H1 (cell line): ENCODE data around the gene GCGR. TPM values are rescaled to one million over a fixed set of nuclear protein-coding genes. Genes with fewer than 3 reads are reported as not detected.

ENCODE experiments used
- BCL11A ChIP-seq, 2 experiments: IDR thresholded peaks; one replicate each; pipeline ENCODE4 v1.6.1; 2011; ENCODE audit warnings: low read depth in 2 of 2, low read length in 2 of 2, mild to moderate bottlenecking in 2 of 2
- TEAD4 ChIP-seq: IDR thresholded peaks from 2 replicates; pipeline ENCODE4 v1.6.1; 2012; ENCODE audit warnings: low read depth, low read length, inconsistent platforms, mixed read lengths
- polyA plus RNA-seq, 7 experiments: library from polyadenylated mRNA; depleted of rRNA in 3 of 7; stranded (reverse) in 5 of 7; unstranded in 2 of 7; fragments of >200 nt in 5 of 7; fragments of 200-250 nt in 2 of 7; gene quantifications; 1 replicate in 5 of 7; 2 replicates in 1 of 7; 4 replicates in 1 of 7; pipeline versions ENCODE4 v1.2.1 to v1.2.3, GENCODE V29; 2011 to 2013; ENCODE audit warnings: missing spikeins in 2 of 7, mixed read lengths in 2 of 7
- total RNA-seq: library from RNA; stranded (reverse); fragmentation: NEBNext Ultra II Directional; extraction: Animal tissue kit (Norgen Biotek cat#: 25700); gene quantifications from 2 replicates; pipeline ENCODE4 v1.2.1, GENCODE V29; 2021

Gene GCGR
- total and polyA plus RNA-seq, 2 of the 8 experiments (the other 6 are each of a cell fraction or from before 2014, with no cell fraction given) = 0.44 to 0.56 TPM

- TF ChIP-seq BCL11A (IDR thresholded peaks at IDR 0.05; ENCODE audit: low read depth in 2 of 2, low read length in 2 of 2) = no peak
- no peak for TF ChIP-seq TEAD4
These were observed 33.7 kb downstream of the GCGR start (continued) for GRCh38 chr17:81837641-81838040.
